HCT116 (cell line): ENCODE data around the gene ADAMTS1.

Experiments
- ELF1 ChIP-seq: IDR thresholded peaks from 2 replicates; pipeline ENCODE4 v1.6.1; 2012; ENCODE audit warnings: low read depth, borderline replicate concordance
- EZH2 ChIP-seq: fragments of 200-600 bp; sonication (generic); IDR thresholded peaks from 2 replicates; pipeline ENCODE4 v1.6.1; 2017; ENCODE audit warnings: antibody characterized with exemption, mixed run types
- POLR2A ChIP-seq: IDR thresholded peaks from 2 replicates; pipeline ENCODE4 v1.7.0; 2011; ENCODE audit warnings: borderline replicate concordance; ENCODE audit not compliant: insufficient read depth, insufficient read length; ENCODE audit errors: extremely low read depth
- POLR2AphosphoS5 ChIP-seq: IDR thresholded peaks from 2 replicates; pipeline ENCODE4 v1.6.1; 2011; ENCODE audit warnings: mild to moderate bottlenecking, low read depth, low read length, moderate library complexity
- YY1 ChIP-seq: IDR thresholded peaks from 2 replicates; pipeline ENCODE4 v1.6.1; 2011; ENCODE audit warnings: low read length, low read depth, moderate library complexity, mild to moderate bottlenecking; ENCODE audit not compliant: insufficient replicate concordance; ENCODE audit errors: extremely low read depth
- ZFX ChIP-seq: fragments of 450-650 bp; IDR thresholded peaks from 2 replicates; pipeline ENCODE4 v1.6.1; 2017
- TF ChIP-seq, protein P1 (sequence below), 3 experiments: fragments of 200-600 bp in 1 of 3; sonication (generic) in 1 of 3; IDR thresholded peaks in 2 of 3; conservative IDR thresholded peaks in 1 of 3; 2 replicates each; pipeline ENCODE4 v1.5.1; 2012 to 2017; ENCODE audit warnings: low read depth in 2 of 3, low read length in 2 of 3, antibody characterized with exemption in 1 of 3, borderline replicate concordance in 1 of 3, control low read depth in 1 of 3, mild to moderate bottlenecking in 1 of 3, mixed read lengths in 1 of 3, mixed run types in 1 of 3, moderate library complexity in 1 of 3; ENCODE audit not compliant: insufficient read depth in 1 of 3
- TF ChIP-seq, protein P2 (sequence below): IDR thresholded peaks from 2 replicates; pipeline ENCODE4 v1.6.1; 2012
- TF ChIP-seq, protein P3 (sequence below): IDR thresholded peaks from 2 replicates; pipeline ENCODE4 v1.6.1; 2011; ENCODE audit warnings: mild to moderate bottlenecking, low read length, moderate library complexity; ENCODE audit not compliant: insufficient replicate concordance; ENCODE audit errors: extremely low read depth

DNA sequence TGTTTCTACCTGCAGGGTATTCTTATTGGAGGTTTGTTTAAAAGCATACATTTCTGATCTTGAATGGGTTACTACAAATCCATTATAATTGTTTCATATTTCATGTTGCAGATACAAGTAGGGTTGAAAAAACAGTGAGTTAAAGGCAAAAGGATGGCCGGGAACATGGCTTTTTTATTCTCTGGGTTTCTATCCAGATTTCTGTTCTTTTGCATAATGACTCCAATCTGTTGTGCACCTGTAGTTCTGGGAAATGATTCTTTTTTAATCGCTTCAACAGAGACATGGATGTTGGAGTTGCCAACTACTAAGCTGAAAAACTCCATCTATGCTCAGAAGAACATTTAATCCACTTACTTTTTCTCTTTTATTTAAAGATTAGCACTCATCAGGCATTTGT is 2.7 kb upstream of the ADAMTS1 start:
- TF ChIP-seq EZH2 (no peak), POLR2A (no peak), ZFX (no peak), POLR2AphosphoS5 (no peak), ELF1 (no peak), YY1 (no peak)
- TF ChIP-seq, protein P1, sequence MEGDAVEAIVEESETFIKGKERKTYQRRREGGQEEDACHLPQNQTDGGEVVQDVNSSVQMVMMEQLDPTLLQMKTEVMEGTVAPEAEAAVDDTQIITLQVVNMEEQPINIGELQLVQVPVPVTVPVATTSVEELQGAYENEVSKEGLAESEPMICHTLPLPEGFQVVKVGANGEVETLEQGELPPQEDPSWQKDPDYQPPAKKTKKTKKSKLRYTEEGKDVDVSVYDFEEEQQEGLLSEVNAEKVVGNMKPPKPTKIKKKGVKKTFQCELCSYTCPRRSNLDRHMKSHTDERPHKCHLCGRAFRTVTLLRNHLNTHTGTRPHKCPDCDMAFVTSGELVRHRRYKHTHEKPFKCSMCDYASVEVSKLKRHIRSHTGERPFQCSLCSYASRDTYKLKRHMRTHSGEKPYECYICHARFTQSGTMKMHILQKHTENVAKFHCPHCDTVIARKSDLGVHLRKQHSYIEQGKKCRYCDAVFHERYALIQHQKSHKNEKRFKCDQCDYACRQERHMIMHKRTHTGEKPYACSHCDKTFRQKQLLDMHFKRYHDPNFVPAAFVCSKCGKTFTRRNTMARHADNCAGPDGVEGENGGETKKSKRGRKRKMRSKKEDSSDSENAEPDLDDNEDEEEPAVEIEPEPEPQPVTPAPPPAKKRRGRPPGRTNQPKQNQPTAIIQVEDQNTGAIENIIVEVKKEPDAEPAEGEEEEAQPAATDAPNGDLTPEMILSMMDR (IDR thresholded peaks at IDR 0.05 in 2 of 3, conservative IDR thresholded peaks at IDR 0.05 in 1 of 3; ENCODE audit: borderline replicate concordance in 1 of 3, insufficient read depth in 1 of 3, low read depth in 2 of 3, low read length in 2 of 3) = no peak
- TF ChIP-seq, protein P2, sequence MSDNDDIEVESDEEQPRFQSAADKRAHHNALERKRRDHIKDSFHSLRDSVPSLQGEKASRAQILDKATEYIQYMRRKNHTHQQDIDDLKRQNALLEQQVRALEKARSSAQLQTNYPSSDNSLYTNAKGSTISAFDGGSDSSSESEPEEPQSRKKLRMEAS = no peak
- TF ChIP-seq, protein P3, sequence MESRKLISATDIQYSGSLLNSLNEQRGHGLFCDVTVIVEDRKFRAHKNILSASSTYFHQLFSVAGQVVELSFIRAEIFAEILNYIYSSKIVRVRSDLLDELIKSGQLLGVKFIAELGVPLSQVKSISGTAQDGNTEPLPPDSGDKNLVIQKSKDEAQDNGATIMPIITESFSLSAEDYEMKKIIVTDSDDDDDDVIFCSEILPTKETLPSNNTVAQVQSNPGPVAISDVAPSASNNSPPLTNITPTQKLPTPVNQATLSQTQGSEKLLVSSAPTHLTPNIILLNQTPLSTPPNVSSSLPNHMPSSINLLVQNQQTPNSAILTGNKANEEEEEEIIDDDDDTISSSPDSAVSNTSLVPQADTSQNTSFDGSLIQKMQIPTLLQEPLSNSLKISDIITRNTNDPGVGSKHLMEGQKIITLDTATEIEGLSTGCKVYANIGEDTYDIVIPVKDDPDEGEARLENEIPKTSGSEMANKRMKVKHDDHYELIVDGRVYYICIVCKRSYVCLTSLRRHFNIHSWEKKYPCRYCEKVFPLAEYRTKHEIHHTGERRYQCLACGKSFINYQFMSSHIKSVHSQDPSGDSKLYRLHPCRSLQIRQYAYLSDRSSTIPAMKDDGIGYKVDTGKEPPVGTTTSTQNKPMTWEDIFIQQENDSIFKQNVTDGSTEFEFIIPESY = no peak
